ENCODE data around the gene CDH11. TPM values are rescaled to one million over a fixed set of nuclear protein-coding genes. Genes with fewer than 3 reads are reported as not detected.

CDH11 gene, protein sequence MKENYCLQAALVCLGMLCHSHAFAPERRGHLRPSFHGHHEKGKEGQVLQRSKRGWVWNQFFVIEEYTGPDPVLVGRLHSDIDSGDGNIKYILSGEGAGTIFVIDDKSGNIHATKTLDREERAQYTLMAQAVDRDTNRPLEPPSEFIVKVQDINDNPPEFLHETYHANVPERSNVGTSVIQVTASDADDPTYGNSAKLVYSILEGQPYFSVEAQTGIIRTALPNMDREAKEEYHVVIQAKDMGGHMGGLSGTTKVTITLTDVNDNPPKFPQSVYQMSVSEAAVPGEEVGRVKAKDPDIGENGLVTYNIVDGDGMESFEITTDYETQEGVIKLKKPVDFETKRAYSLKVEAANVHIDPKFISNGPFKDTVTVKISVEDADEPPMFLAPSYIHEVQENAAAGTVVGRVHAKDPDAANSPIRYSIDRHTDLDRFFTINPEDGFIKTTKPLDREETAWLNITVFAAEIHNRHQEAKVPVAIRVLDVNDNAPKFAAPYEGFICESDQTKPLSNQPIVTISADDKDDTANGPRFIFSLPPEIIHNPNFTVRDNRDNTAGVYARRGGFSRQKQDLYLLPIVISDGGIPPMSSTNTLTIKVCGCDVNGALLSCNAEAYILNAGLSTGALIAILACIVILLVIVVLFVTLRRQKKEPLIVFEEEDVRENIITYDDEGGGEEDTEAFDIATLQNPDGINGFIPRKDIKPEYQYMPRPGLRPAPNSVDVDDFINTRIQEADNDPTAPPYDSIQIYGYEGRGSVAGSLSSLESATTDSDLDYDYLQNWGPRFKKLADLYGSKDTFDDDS
- total RNA-seq: not detected

DNA sequence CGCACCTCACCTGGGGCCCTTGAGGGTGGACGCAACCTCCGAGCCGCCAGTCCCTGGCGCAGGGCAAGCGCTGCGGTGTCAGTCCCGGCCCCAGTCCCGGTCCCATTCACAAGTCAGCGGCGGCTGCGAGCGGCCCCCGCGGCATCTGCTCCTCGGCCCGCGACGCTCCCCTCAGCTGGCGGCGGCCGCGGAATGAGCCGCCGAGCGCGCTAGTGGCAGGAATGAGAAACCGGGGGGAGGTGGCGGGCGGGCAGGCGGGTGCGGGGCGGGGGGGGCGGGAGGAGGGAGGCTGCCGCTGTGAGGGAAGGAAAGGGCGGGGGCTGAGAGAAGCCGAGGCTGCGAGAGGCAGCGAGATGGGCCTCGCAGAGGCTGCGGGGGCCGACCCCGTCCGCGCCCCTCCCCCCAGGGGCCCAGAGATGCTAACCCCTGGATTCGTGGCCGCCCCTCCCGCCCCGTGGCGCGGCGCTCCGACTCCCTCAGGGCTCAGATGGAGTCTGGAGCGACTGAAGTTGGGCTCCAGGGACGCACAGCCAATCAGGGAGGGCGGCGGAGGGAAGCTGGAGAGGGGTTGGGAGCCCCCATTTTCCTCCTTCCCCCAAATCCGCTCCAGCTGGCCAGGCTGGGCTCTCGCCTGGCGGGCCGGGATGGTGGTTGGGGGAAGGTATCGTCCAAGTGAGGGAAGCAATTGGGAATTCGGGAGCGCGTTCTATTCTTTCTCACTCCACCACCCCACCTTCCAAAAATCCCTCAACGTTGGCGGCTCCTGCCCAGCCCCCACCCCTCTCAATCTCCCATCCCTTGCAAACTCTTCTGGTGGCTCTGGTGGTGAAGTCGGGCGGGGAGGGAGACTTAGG, at the start of gene CDH11:
CDH11 (minus strand) TSS at position 194 of the 854 bp plus-strand sequence. CDS start 117,194 bp downstream, outside the sequence.
- Mint-ChIP-seq H3K4me1 (ENCODE audit: low read depth) (no peaks in the 10 kb centered on the region), H3K27me3 (ENCODE audit: low read depth) (peaks cover 28% of the 10 kb centered on the region), H3K36me3 (ENCODE audit: insufficient read depth in 2 of 2) (peaks cover 2 to 3% of the 10 kb centered on the region in 2 donors), H3K4me3 (no peak within 1 kb of the TSS), H3K9me3 (no peaks in the 10 kb centered on the region), H3K27ac (no peak within 1 kb of the TSS)
- DNase-seq (no peak), ATAC-seq (replicated peaks in 1 of 2) (no peak)

DNA sequence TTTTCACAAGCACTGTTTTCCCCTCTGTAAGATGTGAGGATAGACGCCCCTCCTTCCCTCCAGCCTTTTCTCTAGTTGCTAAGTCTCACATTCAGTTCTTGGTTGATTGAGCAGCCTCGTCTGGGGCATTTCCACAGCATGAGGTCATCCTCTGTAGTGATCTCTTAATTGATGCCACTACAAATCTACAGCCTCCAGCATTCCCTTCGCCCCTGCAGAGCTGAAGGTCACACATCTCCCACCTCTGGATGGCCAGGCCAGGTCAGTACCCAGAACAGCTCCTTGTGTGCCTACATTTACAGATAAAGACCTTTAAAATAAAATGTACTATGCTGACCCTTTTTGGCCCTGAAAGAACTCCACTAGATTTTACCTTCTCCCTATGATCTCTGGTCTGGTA, 32.5 kb upstream of the CDH11 start:
- Mint-ChIP-seq H3K36me3 (ENCODE audit: insufficient read depth in 2 of 2) (no peaks in the 10 kb centered on the region), H3K9me3 (peaks cover 2 to 4% of the 10 kb centered on the region in 2 donors), H3K4me3 (no peak overlapping the region), H3K27ac (no peak overlapping the region), H3K4me1 (ENCODE audit: low read depth) (no peaks in the 10 kb centered on the region), H3K27me3 (ENCODE audit: low read depth) (no peaks in the 10 kb centered on the region)
- DNase-seq: no peak
- no peak for ATAC-seq (replicated peaks in 1 of 2)

DNA sequence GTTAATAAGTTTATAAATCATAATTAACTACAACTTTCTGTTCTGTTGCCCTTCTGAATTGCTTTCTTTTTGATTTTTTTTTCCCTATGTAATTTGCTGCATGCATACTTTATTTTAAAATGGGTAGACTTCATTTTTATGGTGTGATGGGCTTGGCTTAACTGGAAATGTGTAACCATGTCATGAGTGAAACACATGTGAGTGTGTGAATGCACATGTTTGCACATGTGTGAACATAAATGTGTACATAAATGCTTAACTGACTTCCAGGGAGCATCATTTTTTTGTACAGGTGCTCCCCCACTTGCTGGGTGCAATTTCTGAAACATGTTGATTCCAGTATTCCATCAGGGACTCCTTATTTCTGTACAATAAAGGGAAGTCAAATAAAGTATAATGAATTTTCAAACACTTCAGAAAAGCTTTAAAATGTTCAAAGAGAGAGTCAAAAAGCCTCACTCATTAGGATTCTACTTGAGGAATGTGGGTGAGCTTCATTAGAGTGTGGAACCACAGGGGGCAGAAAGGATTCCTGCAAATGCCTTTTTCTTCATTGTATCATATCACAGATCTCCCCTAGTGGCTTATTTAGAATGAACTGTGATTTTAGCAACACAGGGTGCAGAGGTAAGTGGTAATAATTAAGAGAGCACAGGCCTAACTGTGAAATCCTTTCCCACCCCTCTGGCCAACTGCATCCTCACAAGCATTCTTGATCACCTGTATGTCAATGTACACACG, 31.7 kb upstream of the CDH11 start:
- no peak overlapping the region for H3K27ac Mint-ChIP-seq
- ATAC-seq (replicated peaks in 1 of 2) (no peak), DNase-seq (no peak)
- no peak overlapping the region for H3K4me3 Mint-ChIP-seq
- H3K36me3 Mint-ChIP-seq (ENCODE audit: insufficient read depth in 2 of 2): no peaks in the 10 kb centered on the region
- no peaks in the 10 kb centered on the region for H3K4me1 Mint-ChIP-seq (ENCODE audit: low read depth)
- no peaks in the 10 kb centered on the region for H3K27me3 Mint-ChIP-seq (ENCODE audit: low read depth)
- H3K9me3 Mint-ChIP-seq: peaks cover 2 to 9% of the 10 kb centered on the region in 2 donors

DNA sequence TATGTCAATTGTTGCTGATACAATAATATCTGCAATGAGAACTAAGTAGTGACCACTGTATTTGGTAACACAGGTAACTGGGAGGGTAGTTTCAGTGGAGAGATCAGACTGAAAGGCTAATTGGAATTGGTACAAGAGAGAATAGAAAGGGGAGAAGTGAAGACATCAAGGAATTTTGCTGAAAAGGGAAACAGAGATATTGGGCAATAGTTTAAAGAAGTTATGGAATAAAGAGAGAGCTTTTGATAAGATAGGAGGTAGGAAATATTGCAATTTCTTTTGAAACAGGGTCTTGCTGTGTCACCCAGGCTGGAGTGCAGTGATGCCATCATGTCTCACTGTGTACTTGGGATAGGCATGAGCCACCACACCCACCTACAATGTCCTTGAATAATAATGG, 26.9 kb upstream of the CDH11 start:
- Mint-ChIP-seq H3K4me1 (ENCODE audit: low read depth) (no peaks in the 10 kb centered on the region), H3K4me3 (no peak overlapping the region), H3K36me3 (ENCODE audit: insufficient read depth in 2 of 2) (no peaks in the 10 kb centered on the region), H3K27me3 (ENCODE audit: low read depth) (no peaks in the 10 kb centered on the region), H3K27ac (no peak overlapping the region), H3K9me3 (peaks cover 5 to 13% of the 10 kb centered on the region in 2 donors)
- DNase-seq (no peak), ATAC-seq (replicated peaks in 1 of 2) (no peak)

DNA sequence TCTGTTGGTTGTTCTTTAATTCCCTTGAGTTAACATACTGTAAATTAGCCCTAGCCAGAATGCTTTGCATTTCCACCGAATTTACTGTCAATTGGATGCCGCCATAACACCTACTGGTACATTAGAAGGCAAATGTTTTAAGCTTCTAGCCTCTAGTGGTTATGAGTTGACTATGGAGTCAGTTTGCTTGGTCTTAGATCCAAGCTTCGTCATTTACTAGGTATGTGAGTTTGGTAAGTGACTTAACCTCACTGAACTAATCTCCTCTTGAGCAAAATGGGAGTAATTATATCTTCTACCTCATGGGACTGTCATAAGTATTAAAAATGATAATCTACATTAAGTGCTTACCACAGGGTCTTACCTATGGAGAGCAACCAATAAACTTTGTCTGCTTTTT, 20.4 kb upstream of the CDH11 start:
- no peak for DNase-seq
- H3K27ac Mint-ChIP-seq: no peak overlapping the region
- H3K4me3 Mint-ChIP-seq: no peak overlapping the region
- H3K4me1 Mint-ChIP-seq (ENCODE audit: low read depth): no peaks in the 10 kb centered on the region
- no peaks in the 10 kb centered on the region for H3K36me3 Mint-ChIP-seq (ENCODE audit: insufficient read depth in 2 of 2)
- H3K9me3 Mint-ChIP-seq: peaks cover 1 to 4% of the 10 kb centered on the region in 2 donors
- no peak for ATAC-seq (replicated peaks in 1 of 2)
- H3K27me3 Mint-ChIP-seq (ENCODE audit: low read depth): no peaks in the 10 kb centered on the region

DNA sequence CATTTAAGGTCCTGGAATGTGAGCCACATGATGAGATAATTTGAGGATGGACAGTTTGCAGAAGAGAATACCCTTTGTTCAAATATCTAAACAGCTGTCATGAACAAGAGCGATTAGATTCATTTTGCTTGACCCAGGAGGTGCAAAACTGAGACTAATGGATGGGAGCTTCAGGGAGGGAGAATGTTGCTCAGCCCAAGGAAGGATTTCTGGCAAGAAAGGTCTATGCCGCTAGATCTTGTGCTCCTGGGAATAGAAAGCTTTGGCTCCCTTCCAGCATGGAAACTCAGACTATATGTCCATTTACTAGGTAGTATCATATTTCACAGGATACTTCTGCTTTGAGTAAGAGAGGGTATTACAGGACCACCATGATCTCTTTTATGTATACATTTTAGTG, 14.8 kb upstream of the CDH11 start:
- H3K9me3 Mint-ChIP-seq: peaks cover 5 to 11% of the 10 kb centered on the region in 2 donors
- no peaks in the 10 kb centered on the region for H3K4me1 Mint-ChIP-seq (ENCODE audit: low read depth)
- H3K27ac Mint-ChIP-seq: no peak overlapping the region
- no peak for ATAC-seq (replicated peaks in 1 of 2)
- H3K36me3 Mint-ChIP-seq (ENCODE audit: insufficient read depth in 2 of 2): no peaks in the 10 kb centered on the region
- no peak overlapping the region for H3K4me3 Mint-ChIP-seq
- no peaks in the 10 kb centered on the region for H3K27me3 Mint-ChIP-seq (ENCODE audit: low read depth)
- DNase-seq: no peak

DNA sequence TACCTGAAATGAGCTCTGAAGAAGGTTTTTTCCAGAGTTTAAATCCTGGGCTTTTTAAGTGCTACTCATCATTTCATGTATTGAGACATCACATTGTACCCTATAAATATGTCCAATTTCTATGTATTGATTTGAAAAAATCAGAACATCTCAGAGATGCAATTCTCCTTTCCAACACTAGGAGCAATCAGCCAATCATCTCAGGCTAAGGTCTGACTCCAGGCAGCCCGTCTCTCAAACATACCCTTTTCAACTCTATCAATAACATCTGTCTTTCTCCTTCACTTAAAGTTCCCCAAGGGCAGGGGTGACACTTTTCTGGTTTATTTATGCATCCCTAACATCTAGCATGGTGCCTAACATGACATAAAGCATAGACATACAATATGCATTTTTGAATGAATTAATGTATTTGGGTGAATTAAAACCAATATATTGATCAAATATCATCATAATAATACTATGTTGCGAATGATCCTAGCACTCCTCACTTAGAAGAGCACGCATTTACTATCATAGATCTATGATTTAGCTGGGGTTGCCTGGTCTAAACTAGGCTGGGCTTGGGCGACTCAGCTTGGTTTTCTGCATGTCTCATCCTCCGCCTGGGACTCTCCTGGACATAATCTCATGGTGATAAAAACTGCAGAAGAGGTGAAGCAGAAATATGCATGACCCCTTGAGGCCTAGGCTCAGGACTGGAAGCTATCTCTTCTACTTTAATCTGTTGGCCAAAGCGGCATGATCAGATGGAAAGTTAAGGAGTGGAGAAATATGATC, 5.2 kb upstream of the CDH11 start:
- no peak overlapping the region for H3K4me3 Mint-ChIP-seq
- H3K27me3 Mint-ChIP-seq (ENCODE audit: low read depth): peaks cover 20% of the 10 kb centered on the region
- H3K9me3 Mint-ChIP-seq: peaks cover 3 to 7% of the 10 kb centered on the region in 2 donors
- H3K27ac Mint-ChIP-seq: no peak overlapping the region
- H3K36me3 Mint-ChIP-seq (ENCODE audit: insufficient read depth in 2 of 2): no peaks in the 10 kb centered on the region
- peak; percentile 42 to 47 for ATAC-seq (replicated peaks in 1 of 2)
- H3K4me1 Mint-ChIP-seq (ENCODE audit: low read depth): no peaks in the 10 kb centered on the region
- DNase-seq: no peak

DNA sequence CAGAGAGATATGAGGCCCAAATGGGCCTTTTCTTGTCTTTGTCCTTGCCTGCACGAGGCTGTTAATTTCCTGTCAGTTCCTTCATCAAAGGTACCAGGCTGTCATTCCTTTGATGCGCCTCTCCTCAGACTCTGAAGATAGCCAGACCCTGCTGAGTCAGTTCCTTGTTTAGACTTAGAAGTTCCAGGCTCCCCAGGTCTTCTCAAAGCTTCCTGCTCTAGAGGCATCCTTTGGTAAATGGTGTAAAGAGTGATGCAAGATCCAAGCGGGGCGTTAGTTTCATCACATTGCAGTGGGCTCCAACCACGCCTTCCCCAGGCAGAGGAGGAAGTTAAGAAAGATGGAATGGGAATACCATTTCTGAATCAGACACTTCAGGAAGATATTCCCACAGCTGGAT, 4.0 kb upstream of the CDH11 start:
- peaks cover 2% of the 10 kb centered on the region in 2 donors for H3K9me3 Mint-ChIP-seq
- H3K36me3 Mint-ChIP-seq (ENCODE audit: insufficient read depth in 2 of 2): no peaks in the 10 kb centered on the region
- H3K4me3 Mint-ChIP-seq: no peak overlapping the region
- ATAC-seq (replicated peaks in 1 of 2): no peak
- H3K27me3 Mint-ChIP-seq (ENCODE audit: low read depth): peaks cover 20% of the 10 kb centered on the region
- H3K4me1 Mint-ChIP-seq (ENCODE audit: low read depth): no peaks in the 10 kb centered on the region
- H3K27ac Mint-ChIP-seq: no peak overlapping the region
- no peak for DNase-seq

DNA sequence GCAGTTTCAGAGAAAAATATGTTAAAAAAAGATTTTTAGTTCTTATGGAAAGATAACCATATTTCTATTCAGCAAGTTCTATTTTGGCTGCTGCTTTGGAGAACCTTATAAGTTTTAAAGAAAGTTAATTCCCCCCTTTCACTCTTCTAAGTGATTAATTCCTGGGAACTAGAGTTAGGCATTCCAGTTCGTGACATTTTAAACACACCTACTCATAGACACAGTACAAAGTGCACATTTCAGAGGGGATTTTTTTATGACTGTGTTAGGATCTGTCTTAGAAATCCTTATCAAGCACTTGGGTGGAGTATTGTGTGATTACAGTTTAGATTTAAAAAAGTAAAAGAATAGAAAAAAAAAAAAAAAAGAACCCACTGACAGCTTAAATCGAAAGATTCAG, 3.5 kb upstream of the CDH11 start:
- Mint-ChIP-seq H3K36me3 (ENCODE audit: insufficient read depth in 2 of 2) (peaks cover 0 to under 1% of the 10 kb centered on the region in 2 donors), H3K27ac (no peak overlapping the region), H3K4me3 (no peak overlapping the region), H3K4me1 (ENCODE audit: low read depth) (no peaks in the 10 kb centered on the region), H3K27me3 (ENCODE audit: low read depth) (peaks cover 23% of the 10 kb centered on the region), H3K9me3 (peaks cover 2% of the 10 kb centered on the region in 2 donors)
- DNase-seq: no peak
- ATAC-seq (replicated peaks in 1 of 2): no peak

DNA sequence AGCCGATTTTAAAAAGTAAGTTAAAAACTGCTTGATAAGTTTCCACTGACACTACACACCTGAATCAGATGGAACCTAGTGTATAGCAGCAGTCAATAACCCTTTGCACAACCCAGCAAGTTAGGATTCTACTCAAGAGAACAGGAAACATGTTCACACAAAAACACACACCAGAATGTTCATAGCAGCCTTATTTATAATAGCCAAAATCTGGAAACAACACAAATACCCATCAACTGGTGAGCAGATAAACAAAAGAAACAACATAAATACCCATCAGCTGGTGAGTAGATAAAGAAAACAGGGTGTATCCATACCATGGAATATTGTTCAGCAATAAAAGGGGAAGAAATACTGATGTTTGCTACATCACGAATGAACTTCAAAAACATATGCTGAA, 2.7 kb upstream of the CDH11 start:
- H3K36me3 Mint-ChIP-seq (ENCODE audit: insufficient read depth in 2 of 2): peaks cover 2 to 3% of the 10 kb centered on the region in 2 donors
- H3K27me3 Mint-ChIP-seq (ENCODE audit: low read depth): peaks cover 28% of the 10 kb centered on the region
- DNase-seq (no peak), ATAC-seq (replicated peaks in 1 of 2) (no peak)
- H3K4me1 Mint-ChIP-seq (ENCODE audit: low read depth): no peaks in the 10 kb centered on the region
- H3K9me3 Mint-ChIP-seq: no peaks in the 10 kb centered on the region
- no peak overlapping the region for H3K4me3 Mint-ChIP-seq
- H3K27ac Mint-ChIP-seq: no peak overlapping the region

DNA sequence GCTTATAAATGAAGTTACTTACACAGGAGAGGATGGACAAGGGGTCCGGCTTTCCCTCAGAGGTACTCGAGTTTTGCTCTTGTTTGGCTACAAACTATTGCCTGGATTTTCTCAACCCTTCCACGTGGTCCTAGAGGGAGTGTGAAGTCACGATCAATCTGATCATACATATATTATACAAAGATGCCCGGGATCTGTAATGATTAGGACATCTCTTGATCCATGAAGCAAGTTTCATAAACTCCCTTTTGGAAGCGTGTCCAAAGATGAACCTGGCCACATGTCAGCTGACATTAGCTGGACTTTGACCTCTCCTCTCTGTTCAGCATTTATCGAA, 2.3 kb upstream of the CDH11 start:
- DNase-seq (no peak), ATAC-seq (replicated peaks in 1 of 2) (no peak)
- no peaks in the 10 kb centered on the region for H3K9me3 Mint-ChIP-seq
- H3K36me3 Mint-ChIP-seq (ENCODE audit: insufficient read depth in 2 of 2): peaks cover 2 to 3% of the 10 kb centered on the region in 2 donors
- no peak overlapping the region for H3K4me3 Mint-ChIP-seq
- peaks cover 28% of the 10 kb centered on the region for H3K27me3 Mint-ChIP-seq (ENCODE audit: low read depth)
- no peak overlapping the region for H3K27ac Mint-ChIP-seq
- H3K4me1 Mint-ChIP-seq (ENCODE audit: low read depth): no peaks in the 10 kb centered on the region
